A549 (cell line): ENCODE measurements around the gene ZNF292.

Source experiments
- BHLHE40 ChIP-seq: IDR thresholded peaks from 2 replicates; pipeline ENCODE4 v1.6.1; 2012; ENCODE audit warnings: low read depth, low read length, inconsistent platforms
- CEBPB ChIP-seq, 2 experiments: fragments of >200 bp in 1 of 2; sonication (Bioruptor Twin) in 1 of 2; formaldehyde crosslinking in 1 of 2; IDR thresholded peaks; 2 replicates each; pipeline ENCODE4 v1.6.1; 2012 to 2016
- HOXB13 ChIP-seq: fragments of 250-450 bp; sonication (Bioruptor Pico); IDR thresholded peaks from 2 replicates; pipeline ENCODE4 v1.5.0; 2020; ENCODE audit warnings: low read depth, mild to moderate bottlenecking, moderate library complexity
- MYC ChIP-seq: IDR thresholded peaks from 2 replicates; pipeline ENCODE4 v1.6.1; 2012; ENCODE audit warnings: mild to moderate bottlenecking, inconsistent platforms, low read length, improper control_type of control experiment, borderline replicate concordance
- NFE2L2 ChIP-seq: fragments of 150-350 bp; conservative IDR thresholded peaks from 2 replicates; pipeline ENCODE4 v1.6.1; 2014; ENCODE audit warnings: low read length
- POLR2A ChIP-seq: IDR thresholded peaks from 2 replicates; pipeline ENCODE4 v1.6.1; 2012; ENCODE audit warnings: mild to moderate bottlenecking, low read length
- POLR2AphosphoS2 ChIP-seq: conservative IDR thresholded peaks from 2 replicates; pipeline ENCODE4 v1.6.1; 2012; ENCODE audit warnings: low read length, improper control_type of control experiment, inconsistent platforms
- RCOR1 ChIP-seq: fragments of 150-350 bp; IDR thresholded peaks from 2 replicates; pipeline ENCODE4 v1.6.1; 2014; ENCODE audit warnings: antibody characterized with exemption, low read length, low read depth
- ZC3H11A ChIP-seq: fragments of 450-650 bp; IDR thresholded peaks from 2 replicates; pipeline ENCODE4 v1.6.1; 2014; ENCODE audit warnings: antibody characterized with exemption, mild to moderate bottlenecking
- ZFP36 ChIP-seq: fragments of 450-650 bp; IDR thresholded peaks from 2 replicates; pipeline ENCODE4 v1.6.1; 2014; ENCODE audit warnings: borderline replicate concordance; ENCODE audit not compliant: partially characterized antibody
- TF ChIP-seq, protein P1 (sequence below): fragments of >200 bp; sonication (Bioruptor Twin); formaldehyde crosslinking; IDR thresholded peaks from 3 replicates; pipeline ENCODE4 v1.5.1; 2016
- TF ChIP-seq, protein P2 (sequence below): fragments of 200-600 bp; sonication (generic); IDR thresholded peaks from 2 replicates; pipeline ENCODE4 v1.6.1; 2016; ENCODE audit warnings: antibody characterized with exemption, mild to moderate bottlenecking, moderate library complexity
- TF ChIP-seq, protein P3 (sequence below): IDR thresholded peaks from 2 replicates; pipeline ENCODE4 v1.6.1; 2012

DNA sequence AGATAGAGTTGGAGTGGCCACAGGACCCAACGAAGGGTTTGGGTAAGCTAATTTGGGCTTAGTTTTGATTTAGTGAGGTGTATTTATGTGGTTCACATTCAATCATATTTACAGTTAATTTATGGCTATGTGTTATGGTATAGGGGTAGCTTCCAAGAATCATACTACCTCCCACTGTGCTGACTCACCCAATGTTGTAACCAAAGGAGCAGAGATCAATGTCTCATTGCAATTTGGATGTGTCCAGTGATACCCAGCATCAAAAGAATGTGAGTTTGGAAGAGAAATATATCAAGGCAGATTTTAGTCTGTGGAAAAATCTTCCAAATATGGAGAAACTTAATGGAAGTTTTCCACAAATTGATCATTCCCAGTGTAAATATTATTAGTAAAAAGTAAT lies 141.8 kb downstream of the ZNF292 start:
- TF ChIP-seq, protein P1, sequence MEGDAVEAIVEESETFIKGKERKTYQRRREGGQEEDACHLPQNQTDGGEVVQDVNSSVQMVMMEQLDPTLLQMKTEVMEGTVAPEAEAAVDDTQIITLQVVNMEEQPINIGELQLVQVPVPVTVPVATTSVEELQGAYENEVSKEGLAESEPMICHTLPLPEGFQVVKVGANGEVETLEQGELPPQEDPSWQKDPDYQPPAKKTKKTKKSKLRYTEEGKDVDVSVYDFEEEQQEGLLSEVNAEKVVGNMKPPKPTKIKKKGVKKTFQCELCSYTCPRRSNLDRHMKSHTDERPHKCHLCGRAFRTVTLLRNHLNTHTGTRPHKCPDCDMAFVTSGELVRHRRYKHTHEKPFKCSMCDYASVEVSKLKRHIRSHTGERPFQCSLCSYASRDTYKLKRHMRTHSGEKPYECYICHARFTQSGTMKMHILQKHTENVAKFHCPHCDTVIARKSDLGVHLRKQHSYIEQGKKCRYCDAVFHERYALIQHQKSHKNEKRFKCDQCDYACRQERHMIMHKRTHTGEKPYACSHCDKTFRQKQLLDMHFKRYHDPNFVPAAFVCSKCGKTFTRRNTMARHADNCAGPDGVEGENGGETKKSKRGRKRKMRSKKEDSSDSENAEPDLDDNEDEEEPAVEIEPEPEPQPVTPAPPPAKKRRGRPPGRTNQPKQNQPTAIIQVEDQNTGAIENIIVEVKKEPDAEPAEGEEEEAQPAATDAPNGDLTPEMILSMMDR = no peak
- TF ChIP-seq RCOR1 (no peak), MYC (no peak), ZC3H11A (no peak), POLR2A (no peak), CEBPB (IDR thresholded peaks at IDR 0.05) (no peak), NFE2L2 (no peak), BHLHE40 (no peak), HOXB13 (CRISPR knock-in tag) (no peak), POLR2AphosphoS2 (no peak), ZFP36 (no peak)
- TF ChIP-seq, protein P2, sequence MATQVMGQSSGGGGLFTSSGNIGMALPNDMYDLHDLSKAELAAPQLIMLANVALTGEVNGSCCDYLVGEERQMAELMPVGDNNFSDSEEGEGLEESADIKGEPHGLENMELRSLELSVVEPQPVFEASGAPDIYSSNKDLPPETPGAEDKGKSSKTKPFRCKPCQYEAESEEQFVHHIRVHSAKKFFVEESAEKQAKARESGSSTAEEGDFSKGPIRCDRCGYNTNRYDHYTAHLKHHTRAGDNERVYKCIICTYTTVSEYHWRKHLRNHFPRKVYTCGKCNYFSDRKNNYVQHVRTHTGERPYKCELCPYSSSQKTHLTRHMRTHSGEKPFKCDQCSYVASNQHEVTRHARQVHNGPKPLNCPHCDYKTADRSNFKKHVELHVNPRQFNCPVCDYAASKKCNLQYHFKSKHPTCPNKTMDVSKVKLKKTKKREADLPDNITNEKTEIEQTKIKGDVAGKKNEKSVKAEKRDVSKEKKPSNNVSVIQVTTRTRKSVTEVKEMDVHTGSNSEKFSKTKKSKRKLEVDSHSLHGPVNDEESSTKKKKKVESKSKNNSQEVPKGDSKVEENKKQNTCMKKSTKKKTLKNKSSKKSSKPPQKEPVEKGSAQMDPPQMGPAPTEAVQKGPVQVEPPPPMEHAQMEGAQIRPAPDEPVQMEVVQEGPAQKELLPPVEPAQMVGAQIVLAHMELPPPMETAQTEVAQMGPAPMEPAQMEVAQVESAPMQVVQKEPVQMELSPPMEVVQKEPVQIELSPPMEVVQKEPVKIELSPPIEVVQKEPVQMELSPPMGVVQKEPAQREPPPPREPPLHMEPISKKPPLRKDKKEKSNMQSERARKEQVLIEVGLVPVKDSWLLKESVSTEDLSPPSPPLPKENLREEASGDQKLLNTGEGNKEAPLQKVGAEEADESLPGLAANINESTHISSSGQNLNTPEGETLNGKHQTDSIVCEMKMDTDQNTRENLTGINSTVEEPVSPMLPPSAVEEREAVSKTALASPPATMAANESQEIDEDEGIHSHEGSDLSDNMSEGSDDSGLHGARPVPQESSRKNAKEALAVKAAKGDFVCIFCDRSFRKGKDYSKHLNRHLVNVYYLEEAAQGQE = no peak
- TF ChIP-seq, protein P3, sequence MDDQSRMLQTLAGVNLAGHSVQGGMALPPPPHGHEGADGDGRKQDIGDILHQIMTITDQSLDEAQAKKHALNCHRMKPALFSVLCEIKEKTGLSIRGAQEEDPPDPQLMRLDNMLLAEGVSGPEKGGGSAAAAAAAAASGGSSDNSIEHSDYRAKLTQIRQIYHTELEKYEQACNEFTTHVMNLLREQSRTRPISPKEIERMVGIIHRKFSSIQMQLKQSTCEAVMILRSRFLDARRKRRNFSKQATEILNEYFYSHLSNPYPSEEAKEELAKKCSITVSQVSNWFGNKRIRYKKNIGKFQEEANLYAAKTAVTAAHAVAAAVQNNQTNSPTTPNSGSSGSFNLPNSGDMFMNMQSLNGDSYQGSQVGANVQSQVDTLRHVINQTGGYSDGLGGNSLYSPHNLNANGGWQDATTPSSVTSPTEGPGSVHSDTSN = no peak
